GM12878 (cell line): ENCODE measurements around the gene SEC31B.

ENCODE experiments used
- POLR2A ChIP-seq: IDR thresholded peaks from 2 replicates; pipeline ENCODE4 v1.6.1; 2011; ENCODE audit warnings: low read depth, mild to moderate bottlenecking, low read length
- POLR2AphosphoS5 ChIP-seq: IDR thresholded peaks from 2 replicates; pipeline ENCODE4 v1.6.1; 2011; ENCODE audit warnings: mild to moderate bottlenecking, low read length, inconsistent platforms
- SIN3A ChIP-seq: IDR thresholded peaks from 2 replicates; pipeline ENCODE4 v1.6.1; 2012; ENCODE audit warnings: low read depth, low read length, improper control_type of control experiment
- TF ChIP-seq, protein P1 (sequence below): IDR thresholded peaks from 2 replicates; pipeline ENCODE4 v1.6.1; 2011; ENCODE audit warnings: low read depth, low read length, improper control_type of control experiment, borderline replicate concordance
- TF ChIP-seq, protein P2 (sequence below), 3 experiments: IDR thresholded peaks in 2 of 3; conservative IDR thresholded peaks in 1 of 3; 2 replicates each; pipeline ENCODE4 v1.5.1; 2011; ENCODE audit warnings: low read depth in 3 of 3, low read length in 3 of 3, mild to moderate bottlenecking in 3 of 3, control low read depth in 2 of 3, moderate library complexity in 2 of 3, inconsistent platforms in 1 of 3, mixed read lengths in 1 of 3; ENCODE audit not compliant: control insufficient read depth in 2 of 3, insufficient read depth in 1 of 3; ENCODE audit errors: extremely low read depth in 1 of 3

DNA sequence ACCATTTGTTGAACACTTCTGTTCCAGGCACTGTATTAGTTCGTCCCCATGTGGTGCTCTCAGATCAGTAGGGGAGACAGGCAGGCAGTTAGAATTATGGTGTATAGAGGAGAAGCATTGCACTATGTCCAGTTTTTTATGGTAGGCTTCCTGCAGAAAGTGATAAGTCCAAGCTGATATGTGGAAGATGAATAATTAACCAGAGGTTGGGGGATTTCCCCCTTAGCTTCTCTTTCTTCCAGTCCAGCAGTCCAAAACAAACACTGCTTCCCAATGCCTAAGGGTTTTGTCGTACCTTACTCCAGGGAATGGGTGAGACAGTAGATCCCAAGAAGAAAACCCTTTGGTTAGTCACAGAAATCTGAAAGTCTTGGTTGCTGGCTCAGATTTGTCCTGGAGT, 35.2 kb upstream of the SEC31B start:
- TF ChIP-seq POLR2A (no peak), POLR2AphosphoS5 (no peak), SIN3A (no peak)
- TF ChIP-seq, protein P1, sequence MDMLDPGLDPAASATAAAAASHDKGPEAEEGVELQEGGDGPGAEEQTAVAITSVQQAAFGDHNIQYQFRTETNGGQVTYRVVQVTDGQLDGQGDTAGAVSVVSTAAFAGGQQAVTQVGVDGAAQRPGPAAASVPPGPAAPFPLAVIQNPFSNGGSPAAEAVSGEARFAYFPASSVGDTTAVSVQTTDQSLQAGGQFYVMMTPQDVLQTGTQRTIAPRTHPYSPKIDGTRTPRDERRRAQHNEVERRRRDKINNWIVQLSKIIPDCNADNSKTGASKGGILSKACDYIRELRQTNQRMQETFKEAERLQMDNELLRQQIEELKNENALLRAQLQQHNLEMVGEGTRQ: no peak
- TF ChIP-seq, protein P2, sequence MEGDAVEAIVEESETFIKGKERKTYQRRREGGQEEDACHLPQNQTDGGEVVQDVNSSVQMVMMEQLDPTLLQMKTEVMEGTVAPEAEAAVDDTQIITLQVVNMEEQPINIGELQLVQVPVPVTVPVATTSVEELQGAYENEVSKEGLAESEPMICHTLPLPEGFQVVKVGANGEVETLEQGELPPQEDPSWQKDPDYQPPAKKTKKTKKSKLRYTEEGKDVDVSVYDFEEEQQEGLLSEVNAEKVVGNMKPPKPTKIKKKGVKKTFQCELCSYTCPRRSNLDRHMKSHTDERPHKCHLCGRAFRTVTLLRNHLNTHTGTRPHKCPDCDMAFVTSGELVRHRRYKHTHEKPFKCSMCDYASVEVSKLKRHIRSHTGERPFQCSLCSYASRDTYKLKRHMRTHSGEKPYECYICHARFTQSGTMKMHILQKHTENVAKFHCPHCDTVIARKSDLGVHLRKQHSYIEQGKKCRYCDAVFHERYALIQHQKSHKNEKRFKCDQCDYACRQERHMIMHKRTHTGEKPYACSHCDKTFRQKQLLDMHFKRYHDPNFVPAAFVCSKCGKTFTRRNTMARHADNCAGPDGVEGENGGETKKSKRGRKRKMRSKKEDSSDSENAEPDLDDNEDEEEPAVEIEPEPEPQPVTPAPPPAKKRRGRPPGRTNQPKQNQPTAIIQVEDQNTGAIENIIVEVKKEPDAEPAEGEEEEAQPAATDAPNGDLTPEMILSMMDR (IDR thresholded peaks at IDR 0.05 in 2 of 3, conservative IDR thresholded peaks at IDR 0.05 in 1 of 3; ENCODE audit: control insufficient read depth in 2 of 3, extremely low read depth in 1 of 3, insufficient read depth in 1 of 3, low read depth in 3 of 3, low read length in 3 of 3): no peak
